MM.1S (cell line): ENCODE data around the gene UBE2L5.

ENCODE experiments used
- DNase-seq: peaks from one replicate; pipeline ENCODE4 v3.0.0-alpha.2; 2015
- H2AFZ ChIP-seq: fragments of 300-600 bp; sonication (generic); 2 replicates; pipeline ENCODE4 v1.6.0; 2016; ENCODE audit warnings: antibody characterized with exemption, low read length
- H3F3A ChIP-seq: fragments of 300-600 bp; sonication (generic); 2 replicates; pipeline ENCODE4 v1.6.1; 2016; ENCODE audit warnings: mild to moderate bottlenecking, antibody characterized with exemption, low read length, moderate library complexity, mixed read lengths; ENCODE audit not compliant: insufficient read depth
- H3K27ac ChIP-seq: fragments of 300-600 bp; sonication (generic); 2 replicates; pipeline ENCODE4 v1.5.1; 2016; ENCODE audit warnings: mild to moderate bottlenecking, low read length
- H3K27me3 ChIP-seq: fragments of 300-600 bp; sonication (generic); replicated peaks from 2 replicates; pipeline ENCODE4 v1.6.0; 2016; ENCODE audit warnings: low read length; ENCODE audit not compliant: insufficient read depth
- H3K36me3 ChIP-seq: fragments of 300-600 bp; sonication (generic); replicated peaks from 2 replicates; pipeline ENCODE4 v1.6.1; 2016; ENCODE audit warnings: mild to moderate bottlenecking, low read length, mixed read lengths; ENCODE audit not compliant: insufficient read depth
- H3K4me1 ChIP-seq: fragments of 300-600 bp; sonication (generic); 2 replicates; pipeline ENCODE4 v1.6.1; 2016; ENCODE audit warnings: low read length, mixed read lengths
- H3K4me2 ChIP-seq: fragments of 300-600 bp; sonication (generic); 2 replicates; pipeline ENCODE4 v1.6.0; 2016; ENCODE audit warnings: low read depth, low read length
- H3K4me3 ChIP-seq: fragments of 300-600 bp; sonication (generic); 2 replicates; pipeline ENCODE4 v1.5.1; 2016; ENCODE audit warnings: low read length, mixed read lengths
- H3K79me2 ChIP-seq: fragments of 300-600 bp; sonication (generic); 2 replicates; pipeline ENCODE4 v1.6.1; 2016; ENCODE audit warnings: mixed run types, low read length, mixed read lengths
- H3K9ac ChIP-seq: fragments of 300-600 bp; sonication (generic); 2 replicates; pipeline ENCODE4 v1.6.1; 2016; ENCODE audit warnings: low read length, mixed read lengths
- H3K9me2 ChIP-seq: fragments of 300-600 bp; sonication (generic); replicated peaks from 2 replicates; pipeline ENCODE4 v1.6.1; 2016; ENCODE audit warnings: mild to moderate bottlenecking, low read length, mixed read lengths; ENCODE audit not compliant: insufficient read depth
- H3K9me3 ChIP-seq: fragments of 300-600 bp; sonication (generic); replicated peaks from 2 replicates; pipeline ENCODE4 v1.6.1; 2016; ENCODE audit warnings: mild to moderate bottlenecking, low read length, mixed read lengths; ENCODE audit not compliant: insufficient read depth
- H4K20me1 ChIP-seq: fragments of 300-600 bp; sonication (generic); 2 replicates; pipeline ENCODE4 v1.6.1; 2016; ENCODE audit warnings: mild to moderate bottlenecking, low read length, moderate library complexity, mixed read lengths; ENCODE audit not compliant: insufficient read depth
- CTCF ChIP-seq: fragments of 300-600 bp; sonication (generic); IDR thresholded peaks from 2 replicates; pipeline ENCODE4 v1.5.1; 2016; ENCODE audit warnings: antibody characterized with exemption, low read length, mixed read lengths
- EZH2 ChIP-seq: fragments of 300-600 bp; sonication (generic); optimal IDR thresholded peaks from 2 replicates; pipeline ENCODE3; 2017; ENCODE audit warnings: low read depth, mild to moderate bottlenecking, antibody characterized with exemption, low read length, mixed read lengths
- EZH2phosphoT487 ChIP-seq: fragments of 300-600 bp; sonication (generic); IDR thresholded peaks from 2 replicates; pipeline ENCODE4 v1.6.1; 2018; ENCODE audit warnings: antibody characterized with exemption, low read length

UBE2L5 gene

DNA sequence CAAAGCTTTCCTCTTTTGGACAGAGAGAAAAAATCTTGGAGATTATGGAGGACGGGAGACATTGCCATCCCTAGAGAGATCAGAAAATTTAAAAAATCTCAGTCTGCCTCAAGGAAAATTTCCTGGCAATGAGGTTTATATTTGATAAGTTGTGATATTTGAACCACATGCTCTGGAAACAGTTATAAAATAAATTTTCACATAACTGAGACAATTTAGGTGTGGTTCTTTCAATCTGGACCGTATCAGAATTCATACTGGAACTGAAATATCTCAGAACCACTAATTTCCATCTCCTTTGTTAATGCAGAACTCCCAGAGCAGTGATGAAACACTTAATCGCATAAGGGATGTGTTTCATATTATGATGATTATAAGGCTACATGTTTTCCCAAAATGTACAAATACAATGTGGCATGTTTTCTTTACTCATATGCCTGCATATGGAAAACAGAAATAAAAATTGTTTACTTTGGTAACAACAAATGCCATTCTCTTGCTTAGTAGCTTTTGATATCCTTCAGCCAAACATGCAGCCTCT, 13.7 kb downstream of the UBE2L5 start:
- no peak overlapping the region for H2AFZ ChIP-seq
- no peaks in the 10 kb centered on the region for H4K20me1 ChIP-seq
- no peaks in the 10 kb centered on the region for H3K36me3 ChIP-seq
- H3K4me3 ChIP-seq: no peak overlapping the region
- no peak overlapping the region for H3K4me2 ChIP-seq
- 0 out of 2 replicates have a peak, but pooled peaks cover 2% of the 10 kb centered on the region for H3F3A ChIP-seq
- DNase-seq: no peak
- no peak for TF ChIP-seq EZH2phosphoT487
- no peak for TF ChIP-seq CTCF
- no peak for TF ChIP-seq EZH2
- H3K27me3 ChIP-seq: no peaks in the 10 kb centered on the region
- H3K4me1 ChIP-seq: peaks cover 10% of the 10 kb centered on the region
- no peak overlapping the region for H3K27ac ChIP-seq
- no peaks in the 10 kb centered on the region for H3K79me2 ChIP-seq
- no peaks in the 10 kb centered on the region for H3K9me3 ChIP-seq
- no peak overlapping the region for H3K9ac ChIP-seq
- no peaks in the 10 kb centered on the region for H3K9me2 ChIP-seq

GRCh38 chr13:30437177-30437576, 14.9 kb downstream of the UBE2L5 start:
- H3K9me3 ChIP-seq: no peaks in the 10 kb centered on the region
- H2AFZ ChIP-seq: no peak overlapping the region
- no peaks in the 10 kb centered on the region for H3K79me2 ChIP-seq
- H4K20me1 ChIP-seq: no peaks in the 10 kb centered on the region
- no peak overlapping the region for H3K4me2 ChIP-seq
- no peaks in the 10 kb centered on the region for H3K36me3 ChIP-seq
- H3K9me2 ChIP-seq: no peaks in the 10 kb centered on the region
- H3K27ac ChIP-seq: no peak overlapping the region
- TF ChIP-seq EZH2: no peak
- no peak for DNase-seq
- H3K4me1 ChIP-seq: no peaks in the 10 kb centered on the region
- H3F3A ChIP-seq: no peaks in the 10 kb centered on the region
- no peak overlapping the region for H3K9ac ChIP-seq
- no peak overlapping the region for H3K4me3 ChIP-seq
- no peaks in the 10 kb centered on the region for H3K27me3 ChIP-seq

- no peaks in the 10 kb centered on the region for H3K27me3 ChIP-seq
- no peaks in the 10 kb centered on the region for H3K79me2 ChIP-seq
- H3K9me3 ChIP-seq: no peaks in the 10 kb centered on the region
- H3K4me1 ChIP-seq: no peaks in the 10 kb centered on the region
- no peaks in the 10 kb centered on the region for H4K20me1 ChIP-seq
- H3K4me3 ChIP-seq: no peak overlapping the region
- H3K4me2 ChIP-seq: no peak overlapping the region
- no peak for TF ChIP-seq CTCF
- no peak for TF ChIP-seq EZH2
- no peak for TF ChIP-seq EZH2phosphoT487
- H3K9me2 ChIP-seq: no peaks in the 10 kb centered on the region
- no peak overlapping the region for H2AFZ ChIP-seq
- peak; percentile 10 for DNase-seq
- no peak overlapping the region for H3K27ac ChIP-seq
- no peak overlapping the region for H3K9ac ChIP-seq
- H3K36me3 ChIP-seq: no peaks in the 10 kb centered on the region
- no peaks in the 10 kb centered on the region for H3F3A ChIP-seq
These were observed 16.0 kb downstream of the UBE2L5 start for GRCh38 chr13:30438286-30438685.

- Histone ChIP-seq H2AFZ (no peak overlapping the region), H3K4me2 (no peak overlapping the region), H3F3A (no peaks in the 10 kb centered on the region), H3K9me2 (no peaks in the 10 kb centered on the region), H3K9ac (no peak overlapping the region), H3K27ac (no peak overlapping the region), H3K9me3 (no peaks in the 10 kb centered on the region), H4K20me1 (no peaks in the 10 kb centered on the region), H3K4me3 (no peak overlapping the region), H3K27me3 (no peaks in the 10 kb centered on the region), H3K79me2 (no peaks in the 10 kb centered on the region), H3K4me1 (no peaks in the 10 kb centered on the region), H3K36me3 (no peaks in the 10 kb centered on the region)
- TF ChIP-seq EZH2 (no peak), EZH2phosphoT487 (no peak)
- DNase-seq: no peak
These were observed 18.8 kb downstream of the UBE2L5 start for GRCh38 chr13:30440910-30441703.
